ENCODE measurements around the gene TFAP2D.

- TF ChIP-seq, protein P1, sequence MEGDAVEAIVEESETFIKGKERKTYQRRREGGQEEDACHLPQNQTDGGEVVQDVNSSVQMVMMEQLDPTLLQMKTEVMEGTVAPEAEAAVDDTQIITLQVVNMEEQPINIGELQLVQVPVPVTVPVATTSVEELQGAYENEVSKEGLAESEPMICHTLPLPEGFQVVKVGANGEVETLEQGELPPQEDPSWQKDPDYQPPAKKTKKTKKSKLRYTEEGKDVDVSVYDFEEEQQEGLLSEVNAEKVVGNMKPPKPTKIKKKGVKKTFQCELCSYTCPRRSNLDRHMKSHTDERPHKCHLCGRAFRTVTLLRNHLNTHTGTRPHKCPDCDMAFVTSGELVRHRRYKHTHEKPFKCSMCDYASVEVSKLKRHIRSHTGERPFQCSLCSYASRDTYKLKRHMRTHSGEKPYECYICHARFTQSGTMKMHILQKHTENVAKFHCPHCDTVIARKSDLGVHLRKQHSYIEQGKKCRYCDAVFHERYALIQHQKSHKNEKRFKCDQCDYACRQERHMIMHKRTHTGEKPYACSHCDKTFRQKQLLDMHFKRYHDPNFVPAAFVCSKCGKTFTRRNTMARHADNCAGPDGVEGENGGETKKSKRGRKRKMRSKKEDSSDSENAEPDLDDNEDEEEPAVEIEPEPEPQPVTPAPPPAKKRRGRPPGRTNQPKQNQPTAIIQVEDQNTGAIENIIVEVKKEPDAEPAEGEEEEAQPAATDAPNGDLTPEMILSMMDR (IDR thresholded peaks at IDR 0.05; ENCODE audit: borderline replicate concordance, extremely low read depth, low read length, poor library complexity, severe bottlenecking) = no peak
- no peak for TF ChIP-seq EZH2 (IDR thresholded peaks at IDR 0.05; ENCODE audit: borderline replicate concordance, low read depth, low read length, severe bottlenecking)
These were observed 104.7 kb downstream of the TFAP2D start for GRCh38 chr6:50818020-50818419.

Measured in DND-41 (cell line).